ENCODE data around the gene AFM. TPM values are rescaled to one million over a fixed set of nuclear protein-coding genes. Genes with fewer than 3 reads are reported as not detected.

Gene AFM
- total and polyA plus RNA-seq, 2 of the 13 experiments (the other 11 are each of a cell fraction or from before 2014, with no cell fraction given), result 0.13 to 1.8 TPM

DNA sequence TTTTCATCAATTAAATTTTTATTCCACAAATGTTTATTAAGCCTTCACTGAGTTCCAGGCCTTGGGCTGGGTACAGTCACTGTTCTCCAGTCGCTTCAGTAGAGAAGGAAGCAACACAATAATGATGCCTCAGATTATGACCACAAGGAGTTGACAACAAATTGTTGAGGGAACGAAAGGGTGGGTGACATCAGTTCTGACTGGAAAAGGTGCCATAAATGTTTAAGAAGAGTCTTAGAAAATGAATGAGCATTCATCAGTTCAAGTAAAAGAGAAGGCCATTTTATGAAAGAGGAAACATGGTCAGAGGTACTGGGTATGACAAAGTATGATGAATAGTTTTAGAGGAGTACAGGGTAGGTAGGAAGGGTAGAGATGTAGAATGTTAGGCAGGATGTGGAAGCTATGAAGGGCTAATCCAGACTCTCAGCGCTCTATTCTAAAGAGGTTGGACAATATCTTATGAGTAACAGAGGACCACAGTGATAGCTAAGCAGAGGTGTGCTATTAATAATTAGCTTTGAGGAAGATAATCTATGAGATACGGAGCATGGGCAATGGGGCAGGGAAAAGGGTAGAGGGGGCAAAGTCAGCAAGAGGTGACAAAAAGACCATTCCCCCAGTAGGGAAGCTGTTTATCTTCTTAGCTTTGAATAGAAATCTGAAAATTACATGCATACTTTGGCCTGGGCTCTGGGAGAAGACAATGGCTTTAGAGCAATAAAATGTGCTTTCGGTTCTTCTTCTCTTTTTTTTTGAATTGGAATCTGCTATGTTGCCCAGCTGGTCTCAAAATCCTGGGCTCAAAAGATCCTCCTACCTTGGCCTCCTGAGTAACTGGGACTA lies 25.1 kb upstream of the AFM start (continued):
- TF ChIP-seq SIN3A (IDR thresholded peaks at IDR 0.05; ENCODE audit: borderline replicate concordance, low read depth, low read length) (peak; percentile 47; the same call in 1 of the 2 replicates), ZNF816 (CRISPR knock-in tag; IDR thresholded peaks at IDR 0.05; ENCODE audit: borderline replicate concordance) (peak; percentile 81; the same call in 1 of the 2 replicates), ZNF558 (CRISPR knock-in tag; IDR thresholded peaks at IDR 0.05; ENCODE audit: borderline replicate concordance) (0 out of 2 replicates have a peak, but pooled peaks have one; percentile 18), ATF7-NPFF (CRISPR knock-in tag; IDR thresholded peaks at IDR 0.05; ENCODE audit: low read depth) (peak; percentile 28; the same call in 1 of the 2 replicates), ONECUT2 (CRISPR knock-in tag; IDR thresholded peaks at IDR 0.05) (no peak), REPIN1 (CRISPR knock-in tag; IDR thresholded peaks at IDR 0.05; ENCODE audit: borderline replicate concordance, low read depth) (peak; percentile 61; the same call in 1 of the 2 replicates)

DNA sequence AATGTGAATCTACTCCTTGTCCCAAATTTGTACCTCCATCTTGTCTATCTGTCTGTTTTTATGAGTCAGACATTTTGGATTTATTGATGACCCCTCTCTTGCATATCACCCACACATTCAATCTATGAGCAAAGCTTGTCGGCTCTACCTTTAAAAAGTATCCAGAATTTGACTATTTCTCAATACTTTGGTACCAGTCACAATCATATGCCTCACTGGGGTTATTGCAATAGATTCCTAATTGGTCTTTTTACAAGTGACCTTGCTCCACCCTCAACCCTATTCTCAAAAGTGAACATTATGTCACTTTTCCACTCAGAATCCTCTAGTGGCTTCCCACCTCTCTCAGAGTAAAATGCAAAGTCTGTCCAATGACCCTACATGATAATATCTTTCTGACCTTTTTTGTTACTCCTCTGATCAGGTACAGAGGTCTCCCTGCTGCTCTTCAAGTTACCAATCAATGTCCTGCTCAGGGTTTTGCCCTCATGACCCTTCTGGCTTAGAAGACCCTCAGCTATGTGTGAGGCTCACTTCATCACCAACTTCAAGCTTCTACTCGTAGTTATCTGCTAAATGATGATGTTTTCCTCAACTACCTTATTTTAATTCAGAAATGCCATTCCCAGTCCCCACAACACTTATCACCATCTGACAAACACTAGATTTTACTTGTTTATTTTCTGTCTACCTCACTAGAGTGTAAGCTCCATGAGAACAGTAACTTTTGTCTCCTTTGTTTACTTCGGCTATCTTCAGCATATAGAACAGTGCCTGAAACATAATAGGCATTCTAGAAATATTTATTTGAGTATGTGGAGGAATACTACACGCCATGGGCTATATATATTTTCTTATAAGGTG lies 23.1 kb upstream of the AFM start:
- BruUV-seq (replicated peaks), result no TSS peak
- intact Hi-C loops (cut with micrococcal nuclease; ENCODE audit: unreplicated experiment) (no loop called here), in situ Hi-C loops (cut with HindIII; ENCODE audit: extremely low pct_ligation_motif_present, low pct_unique_long_range_greater_than_20kb) (loop anchor here (25.0 kb wide), 1 partner anchor 104 kb away; no protein-coding TSS in a partner anchor)
- no peaks in the 10 kb centered on the region for H3K79me2 ChIP-seq (ENCODE audit: insufficient read depth, low read length)
- H3K9ac ChIP-seq (ENCODE audit: insufficient read depth, low read depth, low read length), result no peak overlapping the region
- no peak overlapping the region for H2AFZ ChIP-seq (ENCODE audit: low read length)
- H4K20me1 ChIP-seq (ENCODE audit: insufficient read depth, low read length), result no peaks in the 10 kb centered on the region; the same call in 1 of the 2 replicates
- DNase-seq (ENCODE audit: low spot score) (no peak), FAIRE-seq (no peak), ATAC-seq (peak; percentile 33)
- no peak overlapping the region for H3K4me2 ChIP-seq (ENCODE audit: low read depth, low read length)
- H3K27me3 ChIP-seq (ENCODE audit: control insufficient read depth in 1 of 2, insufficient read depth in 2 of 2, low read length in 2 of 2), result no peaks in the 10 kb centered on the region
- WGBS (ENCODE audit: low lambda C conversion rate), result 63% methylated on average over 4 of the region's 4 CpGs
- POLR2A ChIA-PET, result interaction anchor here (0.6 to 1.5 kb wide), 4 partner anchors 8 to 114 kb away, joined by 3 to 5 read pairs (median 3); no protein-coding TSS in a partner anchor
- H3K9me3 ChIP-seq (ENCODE audit: low read length), result no peaks in the 10 kb centered on the region
- no peak overlapping the region for H3K4me3 ChIP-seq (replicated peaks in 1 of 3; ENCODE audit: insufficient read depth in 1 of 3, low read depth in 2 of 3, low read length in 3 of 3)
- H3K27ac ChIP-seq (ENCODE audit: extremely low read length, insufficient read depth, low read length), result no peak overlapping the region
- CTCF ChIA-PET (ENCODE audit: low intra/inter-chr PET ratio, low total read pairs), result no interaction called here
- peaks cover 3% of the 10 kb centered on the region for H3K4me1 ChIP-seq (ENCODE audit: insufficient read depth, low read length)
- peaks cover 1 to 9% of the 10 kb centered on the region in 2 experiments; a peak in 3 of 5 replicates for H3K36me3 ChIP-seq (replicated peaks in 1 of 2; ENCODE audit: control insufficient read depth in 1 of 2, insufficient read depth in 2 of 2, low read length in 2 of 2)
- TF ChIP-seq ZSCAN20 (CRISPR knock-in tag; IDR thresholded peaks at IDR 0.05; ENCODE audit: borderline replicate concordance) (no peak), ZC3H13 (CRISPR knock-in tag; IDR thresholded peaks at IDR 0.05) (0 out of 2 replicates have a peak, but pooled peaks have one; percentile 42), ZNF343 (CRISPR knock-in tag; IDR thresholded peaks at IDR 0.05) (no peak), GATAD2A (CRISPR knock-in tag; IDR thresholded peaks at IDR 0.05) (no peak), NR2F6 (IDR thresholded peaks at IDR 0.05) (peak; percentile 37; the same call in 1 of the 2 replicates), NR2F6 (CRISPR knock-in tag; IDR thresholded peaks at IDR 0.05) (peak; percentile 22; the same call in 1 of the 2 replicates), FOXP1 (IDR thresholded peaks at IDR 0.05) (no peak), FOXP1 (CRISPR knock-in tag; IDR thresholded peaks at IDR 0.05) (0 out of 2 replicates have a peak, but pooled peaks have one; percentile 4), ZNF101 (CRISPR knock-in tag; IDR thresholded peaks at IDR 0.05; ENCODE audit: borderline replicate concordance, low read depth) (no peak), POLR2G (IDR thresholded peaks at IDR 0.05; ENCODE audit: low read depth, low read length) (peak; percentile 59), ZNF816 (CRISPR knock-in tag; IDR thresholded peaks at IDR 0.05; ENCODE audit: borderline replicate concordance) (peak; percentile 63; the same call in 1 of the 2 replicates), THAP11 (CRISPR knock-in tag; IDR thresholded peaks at IDR 0.05) (no peak), EEA1 (CRISPR knock-in tag; IDR thresholded peaks at IDR 0.05; ENCODE audit: borderline replicate concordance) (no peak), ZNF552 (CRISPR knock-in tag; IDR thresholded peaks at IDR 0.05; ENCODE audit: borderline replicate concordance) (0 out of 2 replicates have a peak, but pooled peaks have one; percentile 38), ZNF569 (CRISPR knock-in tag; IDR thresholded peaks at IDR 0.05; ENCODE audit: borderline replicate concordance) (no peak), NONO (IDR thresholded peaks at IDR 0.05) (no peak), NONO (CRISPR knock-in tag; conservative IDR thresholded peaks at IDR 0.05) (peak; percentile 65; the same call in 1 of the 2 replicates), NFE2L2 (IDR thresholded peaks at IDR 0.05; ENCODE audit: low read length) (no peak), TMF1 (CRISPR knock-in tag; IDR thresholded peaks at IDR 0.05; ENCODE audit: low read depth) (no peak)
